ENCODE results near the gene TXLNA.
"Not testable (repeated sequence)": the region's sequence is repeated elsewhere in the genome, so short reads cannot be mapped to it uniquely, and the experiment has no call there.

Gene TXLNA

DNA sequence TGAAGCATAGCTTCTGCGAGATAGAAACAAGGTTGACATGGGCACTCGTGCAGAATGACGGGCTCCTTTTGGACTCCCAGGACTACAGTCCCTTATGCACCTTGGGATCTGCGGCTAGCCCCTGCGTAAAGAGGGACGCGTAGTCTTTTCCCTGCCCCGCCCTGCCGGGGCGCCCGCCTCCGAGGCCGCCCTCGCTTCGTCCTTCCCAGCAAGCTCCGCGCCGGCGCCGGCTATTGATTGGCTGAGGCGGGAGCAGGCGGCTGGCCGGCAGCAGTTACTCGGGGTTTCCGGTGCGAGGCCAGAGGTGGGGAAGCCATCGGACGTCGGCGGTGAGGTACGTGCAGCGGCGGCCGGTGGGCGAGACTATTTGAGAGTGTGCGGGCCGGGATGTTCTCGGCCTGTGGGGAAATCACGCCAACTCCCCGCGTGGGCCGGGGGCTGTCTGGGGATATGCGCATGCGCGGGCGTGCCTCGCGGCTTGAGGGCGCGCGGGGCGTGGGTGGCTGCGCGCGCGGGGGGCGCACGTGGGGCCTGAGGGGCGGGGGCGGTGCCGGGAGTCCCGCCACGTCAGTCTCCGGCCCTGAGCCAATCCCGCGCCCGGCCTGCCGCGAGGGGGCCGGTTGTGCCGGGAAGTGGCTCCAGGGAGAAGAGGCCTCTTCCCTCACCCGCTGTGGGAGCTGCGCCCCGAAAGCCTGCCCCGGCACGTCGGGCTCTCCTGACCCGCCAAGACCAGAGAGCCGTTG, at the start of gene TXLNA:
Gene TXLNA, plus strand, starts transcription at position 233 of the 743 bp plus-strand sequence. CDS start 671 bp downstream, outside the sequence.
- DNase-seq (ENCODE audit: low read depth in 2 of 2) = peak; percentile 74 to 80

DNA sequence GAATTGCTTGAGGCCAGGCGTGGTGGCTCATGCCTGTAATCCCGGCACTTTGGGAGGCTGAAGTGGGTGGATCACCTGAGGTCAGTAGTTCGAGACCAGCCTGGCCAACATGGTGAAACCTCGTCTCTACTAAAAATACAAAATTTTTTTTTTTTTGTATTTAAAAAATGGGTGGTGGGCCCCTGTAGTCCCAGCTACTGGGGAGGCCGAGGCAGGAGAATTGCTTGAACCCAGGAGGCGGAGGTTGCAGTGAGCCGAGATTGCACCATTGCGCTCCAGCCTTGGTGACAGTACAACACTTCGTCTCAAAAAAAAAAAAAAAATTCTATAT, 45.6 kb upstream of the TXLNA start:
- DNase-seq (ENCODE audit: low read depth in 2 of 2) = not testable (repeated sequence)

- no peak for DNase-seq (ENCODE audit: low read depth in 2 of 2)
Observed at GRCh38 chr1:32137111-32137510, 42.4 kb upstream of the TXLNA start.

- peak in 1 of 2 experiments; percentile 26 for DNase-seq (ENCODE audit: low read depth in 2 of 2)
Observed at GRCh38 chr1:32138965-32139364, 40.5 kb upstream of the TXLNA start.

- DNase-seq (ENCODE audit: low read depth in 2 of 2) = peak; percentile 44 to 52
Observed at GRCh38 chr1:32142446-32143301, 36.8 kb upstream of the TXLNA start.

DNA sequence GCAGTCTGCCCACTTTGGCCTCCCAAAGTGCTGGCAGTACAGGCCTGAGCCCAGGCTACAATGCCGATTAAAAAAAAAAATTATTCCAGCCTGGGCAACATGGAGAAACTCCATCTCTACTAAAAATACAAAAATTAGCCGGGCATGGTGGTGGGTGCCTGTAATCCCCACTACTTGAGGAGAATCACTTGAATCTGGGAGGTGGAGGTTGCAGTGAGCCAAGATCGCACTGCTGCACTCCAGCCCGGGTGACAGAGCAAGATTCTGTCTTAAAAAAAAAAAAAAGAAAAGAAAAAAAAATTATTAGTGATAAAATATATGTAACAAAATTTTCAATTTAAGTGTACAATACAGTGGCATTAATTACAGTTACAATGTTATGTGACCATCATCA, 36.2 kb upstream of the TXLNA start:
- DNase-seq (ENCODE audit: low read depth in 2 of 2) = not testable (repeated sequence)

GRCh38 chr1:32144033-32144432, 35.4 kb upstream of the TXLNA start:
- DNase-seq (ENCODE audit: low read depth in 2 of 2) = no peak

DNA sequence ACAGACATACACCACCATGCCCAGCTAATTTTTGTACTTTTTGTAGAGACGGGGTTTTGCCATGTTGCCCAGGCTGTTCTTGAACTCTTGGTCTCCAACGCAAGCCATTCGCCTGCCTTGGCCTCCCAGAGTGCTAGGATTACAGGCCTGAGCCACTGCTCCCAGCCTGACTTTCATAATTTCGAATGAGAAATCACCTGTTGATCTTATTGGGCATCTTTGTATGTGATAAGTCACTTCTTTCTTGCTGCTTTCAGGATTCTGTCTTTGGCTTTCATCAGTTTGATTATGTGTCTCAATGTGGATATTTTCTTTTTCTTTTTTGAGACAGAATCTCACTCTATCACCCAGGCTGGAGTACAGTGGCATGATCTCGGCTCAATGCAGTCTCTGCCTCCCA, 31.7 kb upstream of the TXLNA start:
- not testable (repeated sequence) for DNase-seq (ENCODE audit: low read depth in 2 of 2)

GRCh38 chr1:32150847-32151246, 28.6 kb upstream of the TXLNA start:
- no peak for DNase-seq (ENCODE audit: low read depth in 2 of 2)

GRCh38 chr1:32151319-32151787, 28.1 kb upstream of the TXLNA start:
- peak; percentile 55 to 57 for DNase-seq (ENCODE audit: low read depth in 2 of 2)

GRCh38 chr1:32159189-32159588, 20.3 kb upstream of the TXLNA start:
- no peak for DNase-seq (ENCODE audit: low read depth in 2 of 2)

- DNase-seq (ENCODE audit: low read depth in 2 of 2) = no peak
Observed at GRCh38 chr1:32163405-32163804, 16.1 kb upstream of the TXLNA start.

DNA sequence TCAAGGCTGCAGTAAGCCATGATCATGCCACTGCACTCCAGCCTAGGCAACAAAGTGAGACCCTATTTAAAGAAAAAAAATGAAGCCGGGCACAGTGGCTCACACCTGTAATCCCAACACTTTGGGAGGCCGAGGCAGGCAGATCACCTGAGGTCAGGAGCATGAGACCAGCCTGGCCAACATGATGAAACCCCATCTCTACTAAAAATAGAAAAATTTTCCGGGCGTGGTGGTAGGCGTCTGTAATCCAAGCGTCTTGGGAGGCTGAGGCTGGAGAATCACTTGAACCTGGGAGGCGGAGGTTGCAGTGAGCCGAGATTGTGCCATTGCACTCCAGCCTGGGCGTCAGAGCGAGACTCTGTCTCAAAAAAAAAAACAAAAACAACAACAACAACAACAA, 13.8 kb upstream of the TXLNA start:
- DNase-seq (ENCODE audit: low read depth in 2 of 2) = not testable (repeated sequence)

DNA sequence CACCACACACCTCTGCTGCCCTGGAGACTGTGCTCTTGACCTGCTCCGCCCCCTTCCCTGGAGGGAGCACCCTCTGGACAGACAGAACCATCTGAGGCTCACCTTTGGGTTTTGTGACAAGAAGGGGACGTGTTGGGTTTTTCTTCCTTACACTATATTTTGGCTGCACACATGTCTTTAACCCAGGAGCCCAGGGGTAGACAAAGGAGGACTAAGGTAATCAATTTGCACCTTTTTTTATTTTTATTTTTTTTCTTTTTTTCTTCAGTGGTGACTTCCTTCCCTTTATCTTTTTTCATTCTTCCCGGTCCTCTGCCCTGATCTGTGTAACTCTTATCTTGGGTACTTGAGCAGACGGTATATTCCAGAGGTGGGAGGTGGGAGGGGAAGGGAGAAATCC, 8.5 kb upstream of the TXLNA start:
- no peak for DNase-seq (ENCODE audit: low read depth in 2 of 2)

DNA sequence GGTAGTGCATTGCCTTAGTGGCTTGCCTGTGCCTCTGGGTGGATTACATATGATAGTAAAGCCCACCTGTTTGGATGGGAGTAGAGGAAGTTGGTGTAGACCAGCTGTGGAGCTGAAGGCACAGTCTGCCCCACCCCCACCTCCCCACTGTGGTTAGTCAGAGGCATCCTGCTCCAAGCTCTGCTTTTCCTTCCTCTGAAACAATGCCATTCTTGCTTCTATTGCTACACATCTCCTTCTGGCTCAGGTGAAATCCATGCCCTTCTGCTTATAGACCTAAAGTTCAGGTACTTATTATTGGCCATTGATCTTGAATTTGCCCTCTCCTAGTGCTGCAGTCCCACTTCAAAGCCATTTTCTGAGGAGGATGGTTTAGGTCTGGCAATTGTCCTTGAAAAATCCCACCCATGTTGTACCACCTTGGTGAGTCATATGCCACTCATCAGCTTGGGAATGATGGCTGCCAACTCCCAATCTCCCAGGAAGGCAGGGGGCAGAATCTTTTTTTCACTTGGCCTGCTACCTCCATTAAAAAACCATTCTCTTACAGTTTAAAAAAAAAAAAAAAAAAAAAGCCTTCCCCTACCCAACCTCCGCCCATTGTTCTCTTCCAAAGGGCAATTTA, 6.7 kb upstream of the TXLNA start:
- no peak for DNase-seq (ENCODE audit: low read depth in 2 of 2)

GRCh38 chr1:32178380-32179192, 889 bp upstream of the TXLNA start:
- no peak for DNase-seq (ENCODE audit: low read depth in 2 of 2)

DNA sequence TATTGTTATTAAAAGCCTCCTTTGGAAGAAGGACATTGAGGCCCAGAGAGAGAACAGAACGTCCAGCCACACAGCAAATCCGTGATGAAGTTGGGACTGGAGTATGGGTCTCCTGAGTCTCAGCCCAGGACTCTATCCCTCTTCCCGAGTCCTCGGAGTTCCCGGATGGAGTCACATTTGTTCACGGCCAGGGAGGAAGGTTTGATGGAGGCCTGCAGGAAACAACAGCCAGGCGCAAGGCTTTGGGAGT, 357 bp upstream of the TXLNA start:
- DNase-seq (ENCODE audit: low read depth in 2 of 2) = no peak

DNA sequence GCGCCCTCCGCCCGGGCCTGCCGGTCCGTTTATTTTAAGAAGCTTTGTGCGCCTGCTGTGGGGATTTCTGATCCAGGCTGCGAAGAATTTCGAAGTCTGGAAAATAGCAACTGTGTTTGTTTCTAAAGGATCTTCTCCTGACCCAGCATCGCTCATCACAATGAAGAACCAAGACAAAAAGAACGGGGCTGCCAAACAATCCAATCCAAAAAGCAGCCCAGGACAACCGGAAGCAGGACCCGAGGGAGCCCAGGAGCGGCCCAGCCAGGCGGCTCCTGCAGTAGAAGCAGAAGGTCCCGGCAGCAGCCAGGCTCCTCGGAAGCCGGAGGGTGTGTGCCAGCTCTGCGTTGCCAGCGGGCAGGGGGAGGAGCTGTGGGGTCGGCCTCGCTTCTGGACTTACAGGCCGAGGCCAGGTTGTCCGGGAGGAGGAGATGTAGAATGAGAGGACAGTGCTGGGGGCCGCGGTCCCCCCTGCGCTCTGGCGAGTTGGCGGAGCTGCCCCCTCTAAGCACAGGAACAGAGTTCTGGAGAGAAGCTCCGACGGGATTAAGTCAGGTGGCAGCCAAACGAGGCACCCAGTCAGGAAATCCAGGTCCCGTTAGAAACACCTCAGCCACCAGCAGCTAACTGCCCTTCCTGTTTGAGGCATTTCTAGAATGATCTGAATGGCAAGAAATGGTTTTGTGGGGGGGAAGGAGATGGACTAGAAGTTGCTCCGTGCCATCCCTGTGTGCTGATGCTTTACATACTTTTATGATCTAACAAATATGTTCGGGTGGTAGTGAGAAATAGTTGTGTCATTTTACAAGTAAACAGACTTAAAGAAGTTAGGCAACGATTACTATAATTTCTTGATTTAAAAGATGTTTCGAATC, 948 bp downstream of the TXLNA start:
- no peak for DNase-seq (ENCODE audit: low read depth in 2 of 2)

DNA sequence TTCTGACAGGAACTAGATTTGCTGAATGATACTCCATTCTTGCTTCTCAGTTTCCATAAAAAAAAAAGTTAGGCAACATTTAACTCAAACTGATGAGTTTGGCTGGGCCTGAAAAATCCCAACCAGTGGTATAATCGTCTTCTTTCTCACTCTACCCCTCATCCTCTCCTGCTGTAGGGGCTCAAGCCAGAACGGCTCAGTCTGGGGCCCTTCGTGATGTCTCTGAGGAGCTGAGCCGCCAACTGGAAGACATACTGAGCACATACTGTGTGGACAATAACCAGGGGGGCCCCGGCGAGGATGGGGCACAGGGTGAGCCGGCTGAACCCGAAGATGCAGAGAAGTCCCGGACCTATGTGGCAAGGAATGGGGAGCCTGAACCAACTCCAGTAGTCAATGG, 1.6 kb downstream of the TXLNA start:
- DNase-seq (ENCODE audit: low read depth in 2 of 2) = no peak

DNA sequence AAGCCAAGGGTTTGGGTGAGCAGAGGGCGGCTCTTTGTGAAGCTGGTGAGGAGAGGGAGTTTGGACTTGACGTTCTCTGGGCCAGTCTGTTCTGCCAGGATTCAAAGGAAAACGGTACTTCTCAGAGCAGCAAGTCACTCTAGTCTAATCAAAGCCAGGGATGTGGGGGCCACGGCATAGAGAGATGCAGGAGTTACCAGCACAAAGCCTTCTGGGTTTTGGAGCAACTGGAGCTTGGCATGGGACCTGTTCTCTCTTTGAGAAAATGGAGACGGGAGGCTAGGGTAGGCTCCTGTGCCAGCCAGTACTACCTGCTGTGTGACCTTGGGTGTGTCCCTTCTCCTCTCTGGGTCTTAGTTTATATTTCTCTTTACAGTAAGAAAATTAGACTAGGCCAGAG, 2.1 kb downstream of the TXLNA start:
- DNase-seq (ENCODE audit: low read depth in 2 of 2) = no peak

DNA sequence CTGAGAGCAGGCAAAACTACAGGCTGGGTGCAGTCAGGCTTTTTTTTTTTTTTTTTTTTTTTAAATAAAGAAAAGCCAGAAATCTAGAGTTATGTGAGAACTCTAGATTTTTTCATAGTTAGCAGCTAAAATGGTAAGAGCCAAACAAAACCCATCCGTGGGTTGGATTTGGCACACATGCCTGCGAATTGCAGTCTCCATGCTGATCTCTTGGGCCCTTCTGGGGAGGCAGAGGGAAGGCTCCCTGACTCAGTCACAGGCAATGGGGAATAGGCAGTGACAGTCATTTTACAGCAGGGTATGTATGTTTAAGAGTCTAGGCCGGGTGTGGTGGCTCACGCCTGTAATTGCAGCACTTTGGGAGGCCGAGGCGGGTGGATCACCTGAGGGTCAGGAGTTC, 2.6 kb downstream of the TXLNA start:
- DNase-seq (ENCODE audit: low read depth in 2 of 2) = no peak

Measured in fibroblast of skin of left quadriceps (primary cell).